ENCODE data around the gene TRAPPC14. TPM values are rescaled to one million over a fixed set of nuclear protein-coding genes. Genes with fewer than 3 reads are reported as not detected.

TRAPPC14 gene
- total and polyA plus RNA-seq, 9 of the 15 experiments (the other 6 are each of a cell fraction or from before 2014, with no cell fraction given): 0.42 to 45.9 (median 18.2) TPM

- no peak for TF ChIP-seq CEBPZ (IDR thresholded peaks at IDR 0.05; ENCODE audit: borderline replicate concordance, low read depth, low read length)
- TF ChIP-seq ID3 (CRISPR knock-in tag; IDR thresholded peaks at IDR 0.05): no peak
- TF ChIP-seq ID3 (tag; IDR thresholded peaks at IDR 0.05): no peak
- no peak for TF ChIP-seq TARDBP (IDR thresholded peaks at IDR 0.05)
- no peak for TF ChIP-seq ZSCAN29 (IDR thresholded peaks at IDR 0.05)
- TF ChIP-seq GATA2 (CRISPR knock-in tag; IDR thresholded peaks at IDR 0.05): peak; percentile 25; the same call in 1 of the 2 replicates
- no peak for TF ChIP-seq ZNF133 (CRISPR knock-in tag; IDR thresholded peaks at IDR 0.05)
- no peak for TF ChIP-seq ELK1 (CRISPR knock-in tag; IDR thresholded peaks at IDR 0.05)
- no peak for TF ChIP-seq ZBTB8A (IDR thresholded peaks at IDR 0.05; ENCODE audit: partially characterized antibody)
- TF ChIP-seq EHMT2 (IDR thresholded peaks at IDR 0.05): no peak
- no peak for TF ChIP-seq THRAP3 (IDR thresholded peaks at IDR 0.05; ENCODE audit: borderline replicate concordance)
- no peak for TF ChIP-seq HLTF (IDR thresholded peaks at IDR 0.05)
- TF ChIP-seq MTA2 (IDR thresholded peaks at IDR 0.05; ENCODE audit: low read depth): no peak; the same call in 1 of the 2 replicates
- no peak for TF ChIP-seq FOXA1 (IDR thresholded peaks at IDR 0.05; ENCODE audit: borderline replicate concordance)
- TF ChIP-seq ZNF639 (CRISPR knock-in tag; conservative IDR thresholded peaks at IDR 0.05 in 1 of 2, IDR thresholded peaks at IDR 0.05 in 1 of 2): no peak
- TF ChIP-seq ZNF511 (CRISPR knock-in tag; IDR thresholded peaks at IDR 0.05): no peak
- TF ChIP-seq MLLT1 (IDR thresholded peaks at IDR 0.05): no peak
- TF ChIP-seq MAFG (tag; conservative IDR thresholded peaks at IDR 0.05): no peak
- 0 out of 2 replicates have a peak, but pooled peaks have one; percentile 52 for TF ChIP-seq SMAD3 (CRISPR knock-in tag; conservative IDR thresholded peaks at IDR 0.05)
- no peak for TF ChIP-seq DIDO1 (tag; IDR thresholded peaks at IDR 0.05; ENCODE audit: low read depth)
Measured at GRCh38 chr7:100190048-100190711, 31.7 kb upstream of the TRAPPC14 start (continued).
